Measurements from ENCODE around the gene AP1G2. TPM values are rescaled to one million over a fixed set of nuclear protein-coding genes. Genes with fewer than 3 reads are reported as not detected.

AP1G2 gene
- polyA plus RNA-seq, 1 donor from 2014 or later: 127 TPM

DNA sequence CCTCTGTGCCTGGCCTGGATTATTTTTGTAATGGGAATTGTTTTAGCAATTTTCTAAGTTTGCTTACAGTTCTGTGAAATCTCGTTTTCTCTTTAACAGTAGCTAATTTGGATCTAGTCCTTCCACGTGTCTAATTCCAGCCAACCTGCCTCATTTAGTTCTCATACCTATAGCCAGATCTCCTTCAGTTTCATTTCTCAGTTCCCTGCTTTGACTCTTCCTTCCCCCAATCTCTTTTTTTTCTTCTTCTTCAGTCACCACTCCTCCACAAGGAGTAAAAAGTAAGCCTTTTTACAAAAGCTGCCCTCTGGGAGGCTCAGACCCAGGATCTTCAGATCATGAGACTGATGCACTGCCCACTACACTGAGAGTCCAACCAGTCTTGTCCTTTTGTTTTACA, 10.1 kb downstream of the AP1G2 start:
- peak overlapping the region; percentile 97 for H3K9ac ChIP-seq (ENCODE audit: low read length)
- peak overlapping the region; percentile 95 for H3K4me3 ChIP-seq (ENCODE audit: low read length)
- H3K27ac ChIP-seq (ENCODE audit: low read length): no peak overlapping the region
- H3K9me3 ChIP-seq (ENCODE audit: low read length): no peaks in the 10 kb centered on the region
- no peaks in the 10 kb centered on the region for H3K27me3 ChIP-seq (ENCODE audit: insufficient read depth, low read depth, low read length)
- TF ChIP-seq POLR2AphosphoS5 (IDR thresholded peaks at IDR 0.05) (no peak), EP300 (conservative IDR thresholded peaks at IDR 0.05; ENCODE audit: poor library complexity, severe bottlenecking) (no peak), TAF1 (IDR thresholded peaks at IDR 0.05; ENCODE audit: low read depth) (no peak), CTCF (IDR thresholded peaks at IDR 0.05; ENCODE audit: poor library complexity, severe bottlenecking) (no peak), SMC3 (conservative IDR thresholded peaks at IDR 0.05; ENCODE audit: poor library complexity) (no peak), RAD21 (conservative IDR thresholded peaks at IDR 0.05) (no peak), EZH2 (IDR thresholded peaks at IDR 0.05; ENCODE audit: borderline replicate concordance, insufficient read depth, low read length, poor library complexity, severe bottlenecking) (no peak), MXI1 (conservative IDR thresholded peaks at IDR 0.05; ENCODE audit: poor library complexity, severe bottlenecking) (no peak)
- TF ChIP-seq, protein P1, sequence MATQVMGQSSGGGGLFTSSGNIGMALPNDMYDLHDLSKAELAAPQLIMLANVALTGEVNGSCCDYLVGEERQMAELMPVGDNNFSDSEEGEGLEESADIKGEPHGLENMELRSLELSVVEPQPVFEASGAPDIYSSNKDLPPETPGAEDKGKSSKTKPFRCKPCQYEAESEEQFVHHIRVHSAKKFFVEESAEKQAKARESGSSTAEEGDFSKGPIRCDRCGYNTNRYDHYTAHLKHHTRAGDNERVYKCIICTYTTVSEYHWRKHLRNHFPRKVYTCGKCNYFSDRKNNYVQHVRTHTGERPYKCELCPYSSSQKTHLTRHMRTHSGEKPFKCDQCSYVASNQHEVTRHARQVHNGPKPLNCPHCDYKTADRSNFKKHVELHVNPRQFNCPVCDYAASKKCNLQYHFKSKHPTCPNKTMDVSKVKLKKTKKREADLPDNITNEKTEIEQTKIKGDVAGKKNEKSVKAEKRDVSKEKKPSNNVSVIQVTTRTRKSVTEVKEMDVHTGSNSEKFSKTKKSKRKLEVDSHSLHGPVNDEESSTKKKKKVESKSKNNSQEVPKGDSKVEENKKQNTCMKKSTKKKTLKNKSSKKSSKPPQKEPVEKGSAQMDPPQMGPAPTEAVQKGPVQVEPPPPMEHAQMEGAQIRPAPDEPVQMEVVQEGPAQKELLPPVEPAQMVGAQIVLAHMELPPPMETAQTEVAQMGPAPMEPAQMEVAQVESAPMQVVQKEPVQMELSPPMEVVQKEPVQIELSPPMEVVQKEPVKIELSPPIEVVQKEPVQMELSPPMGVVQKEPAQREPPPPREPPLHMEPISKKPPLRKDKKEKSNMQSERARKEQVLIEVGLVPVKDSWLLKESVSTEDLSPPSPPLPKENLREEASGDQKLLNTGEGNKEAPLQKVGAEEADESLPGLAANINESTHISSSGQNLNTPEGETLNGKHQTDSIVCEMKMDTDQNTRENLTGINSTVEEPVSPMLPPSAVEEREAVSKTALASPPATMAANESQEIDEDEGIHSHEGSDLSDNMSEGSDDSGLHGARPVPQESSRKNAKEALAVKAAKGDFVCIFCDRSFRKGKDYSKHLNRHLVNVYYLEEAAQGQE (IDR thresholded peaks at IDR 0.05; ENCODE audit: borderline replicate concordance): no peak
- peaks cover 20% of the 10 kb centered on the region for H3K79me2 ChIP-seq (replicated peaks; ENCODE audit: insufficient read depth, low read length)
- peak overlapping the region; percentile 97 for H3K4me2 ChIP-seq (ENCODE audit: low read length)
- H2AFZ ChIP-seq (ENCODE audit: low read depth, low read length): no peak overlapping the region
- H4K20me1 ChIP-seq (ENCODE audit: insufficient read depth): no peaks in the 10 kb centered on the region
- no peaks in the 10 kb centered on the region for H3K9me2 ChIP-seq (ENCODE audit: insufficient read depth, low read length)
- H3F3A ChIP-seq (ENCODE audit: insufficient read depth, low read length, poor library complexity, severe bottlenecking): no peaks in the 10 kb centered on the region
- no peaks in the 10 kb centered on the region for H3K36me3 ChIP-seq (ENCODE audit: insufficient read depth, low read length)

GRCh38 chr14:23556700-23557440, 10.7 kb downstream of the AP1G2 start:
- Histone ChIP-seq H3K9me3 (ENCODE audit: low read length) (no peaks in the 10 kb centered on the region), H4K20me1 (ENCODE audit: insufficient read depth) (no peaks in the 10 kb centered on the region), H3K4me3 (ENCODE audit: low read length) (peak overlapping the region; percentile 95), H3K36me3 (ENCODE audit: insufficient read depth, low read length) (no peaks in the 10 kb centered on the region), H2AFZ (ENCODE audit: low read depth, low read length) (no peak overlapping the region), H3K9ac (ENCODE audit: low read length) (peak overlapping the region; percentile 97), H3K79me2 (replicated peaks; ENCODE audit: insufficient read depth, low read length) (peaks cover 20% of the 10 kb centered on the region), H3K27ac (ENCODE audit: low read length) (peak overlapping the region; percentile 89), H3F3A (ENCODE audit: insufficient read depth, low read length, poor library complexity, severe bottlenecking) (no peaks in the 10 kb centered on the region), H3K9me2 (ENCODE audit: insufficient read depth, low read length) (no peaks in the 10 kb centered on the region), H3K27me3 (ENCODE audit: insufficient read depth, low read depth, low read length) (no peaks in the 10 kb centered on the region), H3K4me2 (ENCODE audit: low read length) (peak overlapping the region; percentile 97)
- no peak for TF ChIP-seq TAF1 (IDR thresholded peaks at IDR 0.05; ENCODE audit: low read depth)
- TF ChIP-seq, protein P1 (IDR thresholded peaks at IDR 0.05; ENCODE audit: borderline replicate concordance): no peak
- TF ChIP-seq EP300 (conservative IDR thresholded peaks at IDR 0.05; ENCODE audit: poor library complexity, severe bottlenecking): no peak
- no peak for TF ChIP-seq CTCF (IDR thresholded peaks at IDR 0.05; ENCODE audit: poor library complexity, severe bottlenecking)
- no peak for TF ChIP-seq MXI1 (conservative IDR thresholded peaks at IDR 0.05; ENCODE audit: poor library complexity, severe bottlenecking)
- TF ChIP-seq RAD21 (conservative IDR thresholded peaks at IDR 0.05): no peak
- no peak for TF ChIP-seq EZH2 (IDR thresholded peaks at IDR 0.05; ENCODE audit: borderline replicate concordance, insufficient read depth, low read length, poor library complexity, severe bottlenecking)
- TF ChIP-seq POLR2AphosphoS5 (IDR thresholded peaks at IDR 0.05): no peak
- no peak for TF ChIP-seq SMC3 (conservative IDR thresholded peaks at IDR 0.05; ENCODE audit: poor library complexity)
